MG63 (cell line): ENCODE measurements around the gene LMOD1. TPM values are rescaled to one million over a fixed set of nuclear protein-coding genes. Genes with fewer than 3 reads are reported as not detected.
"Not testable (repeated sequence)": the region's sequence is repeated elsewhere in the genome, so short reads cannot be mapped to it uniquely, and the experiment has no call there.

ENCODE experiments used
- DNase-seq: peaks from one replicate; pipeline ENCODE4 v3.0.0-alpha.2; 2020
- H3K27me3 ChIP-seq: fragments of 250-450 bp; sonication (Bioruptor Pico); 2 replicates; pipeline ENCODE4 v1.5.1; 2020; ENCODE audit warnings: mild to moderate bottlenecking, moderate library complexity
- H3K36me3 ChIP-seq: fragments of 250-450 bp; sonication (Bioruptor Pico); 2 replicates; pipeline ENCODE4 v1.5.1; 2020; ENCODE audit warnings: mild to moderate bottlenecking, moderate library complexity
- H3K4me3 ChIP-seq: fragments of 250-450 bp; sonication (Bioruptor Pico); 2 replicates; pipeline ENCODE4 v1.5.1; 2020; ENCODE audit warnings: mild to moderate bottlenecking, moderate library complexity
- H3K9me3 ChIP-seq: fragments of 250-450 bp; sonication (Bioruptor Pico); 2 replicates; pipeline ENCODE4 v1.5.1; 2020; ENCODE audit warnings: mild to moderate bottlenecking, moderate library complexity
- total RNA-seq: library from RNA; depleted of rRNA; stranded (reverse); fragments of >200 nt; shearing (Covaris generic); gene quantifications from 2 replicates; pipeline ENCODE4 v1.2.3, GENCODE V29; 2014; ENCODE audit warnings: low replicate concordance

LMOD1 gene
- total RNA-seq, 1 experiment from 2014 or later: 0.03 TPM

DNA sequence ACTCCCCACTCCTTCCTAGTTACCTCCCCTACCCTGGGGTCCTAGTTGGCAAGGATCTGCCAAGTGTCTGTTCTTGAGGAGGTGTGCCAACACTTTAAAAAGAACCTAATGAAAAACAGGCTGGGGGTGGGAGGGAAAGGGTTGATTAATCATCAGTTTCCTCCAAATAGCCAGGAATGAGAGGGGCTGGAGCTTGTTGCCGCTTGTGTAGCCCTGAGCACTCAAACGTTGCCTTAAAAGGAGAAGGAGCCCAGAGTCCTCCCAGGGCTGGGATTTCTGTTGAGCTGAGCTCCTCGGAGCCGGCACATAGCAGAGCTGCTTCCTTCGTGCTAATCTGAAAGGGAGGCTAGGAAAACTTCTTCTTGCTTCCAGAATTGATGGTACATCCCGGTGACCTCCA lies 41.8 kb downstream of the LMOD1 start:
- no peaks in the 10 kb centered on the region for H3K36me3 ChIP-seq
- no peaks in the 10 kb centered on the region for H3K9me3 ChIP-seq
- H3K27me3 ChIP-seq: no peaks in the 10 kb centered on the region
- no peak overlapping the region for H3K4me3 ChIP-seq
- DNase-seq: no peak

DNA sequence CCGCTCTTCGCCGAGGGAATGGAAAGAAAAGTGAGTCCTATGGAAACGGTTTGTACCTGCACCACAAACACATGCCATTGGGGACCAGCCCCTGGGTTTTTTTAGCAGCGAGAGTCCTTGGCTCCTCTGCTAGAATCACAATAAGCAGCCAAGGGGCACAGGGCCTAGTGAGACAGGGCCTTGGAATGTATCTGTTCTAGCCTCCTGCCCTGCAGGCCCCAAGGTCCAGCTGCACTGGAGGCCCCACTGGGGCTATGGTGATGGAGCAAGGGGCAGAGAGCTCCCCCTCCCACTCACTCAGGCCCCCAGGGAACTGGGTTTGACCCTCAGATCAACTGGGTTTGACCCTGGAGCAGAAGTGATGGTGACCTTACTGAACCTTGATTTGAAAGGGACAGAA lies 43.2 kb downstream of the LMOD1 start:
- Histone ChIP-seq H3K9me3 (no peaks in the 10 kb centered on the region), H3K36me3 (no peaks in the 10 kb centered on the region), H3K27me3 (no peaks in the 10 kb centered on the region), H3K4me3 (no peak overlapping the region)
- DNase-seq: peak; percentile 74

GRCh38 chr1:201902198-201902597 lies 44.1 kb downstream of the LMOD1 start:
- H3K4me3 ChIP-seq: no peak overlapping the region
- DNase-seq: no peak
- no peaks in the 10 kb centered on the region for H3K27me3 ChIP-seq
- no peaks in the 10 kb centered on the region for H3K9me3 ChIP-seq
- H3K36me3 ChIP-seq: no peaks in the 10 kb centered on the region

GRCh38 chr1:201901036-201901435 lies 45.3 kb downstream of the LMOD1 start:
- H3K27me3 ChIP-seq: not testable (repeated sequence)

DNA sequence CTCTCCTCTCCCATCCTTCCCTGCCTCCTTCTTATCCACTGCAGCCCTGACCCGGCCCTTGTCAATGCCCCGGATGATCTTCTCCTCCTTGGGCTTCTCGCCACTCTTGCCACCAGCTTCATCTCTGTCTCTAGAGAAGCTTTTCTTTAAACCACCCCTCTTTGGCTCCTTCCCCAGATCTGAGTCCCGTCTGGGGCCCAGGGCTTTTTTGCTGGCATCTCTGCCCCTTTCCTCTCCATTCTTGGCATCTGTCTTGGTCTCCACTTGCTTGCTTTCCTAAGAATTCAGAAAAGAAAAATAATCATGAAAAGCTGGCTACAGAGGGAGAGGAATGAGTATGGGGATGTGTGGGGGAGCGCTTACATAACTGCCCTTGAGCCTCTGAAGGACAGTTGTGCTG lies 45.9 kb downstream of the LMOD1 start:
- Histone ChIP-seq H3K9me3 (no peaks in the 10 kb centered on the region), H3K27me3 (no peaks in the 10 kb centered on the region), H3K4me3 (no peak overlapping the region), H3K36me3 (no peaks in the 10 kb centered on the region)
- peak; percentile 73 for DNase-seq

More at GRCh38 chr1:201901036-201901435, 45.3 kb downstream of the LMOD1 start:
- not testable (repeated sequence) for DNase-seq, H3K9me3 ChIP-seq, H3K4me3 ChIP-seq, H3K36me3 ChIP-seq

GRCh38 chr1:201899683-201900429 lies 46.5 kb downstream of the LMOD1 start:
- Histone ChIP-seq H3K4me3 (no peak overlapping the region), H3K36me3 (no peaks in the 10 kb centered on the region), H3K27me3 (no peaks in the 10 kb centered on the region), H3K9me3 (no peaks in the 10 kb centered on the region)
- no peak for DNase-seq

DNA sequence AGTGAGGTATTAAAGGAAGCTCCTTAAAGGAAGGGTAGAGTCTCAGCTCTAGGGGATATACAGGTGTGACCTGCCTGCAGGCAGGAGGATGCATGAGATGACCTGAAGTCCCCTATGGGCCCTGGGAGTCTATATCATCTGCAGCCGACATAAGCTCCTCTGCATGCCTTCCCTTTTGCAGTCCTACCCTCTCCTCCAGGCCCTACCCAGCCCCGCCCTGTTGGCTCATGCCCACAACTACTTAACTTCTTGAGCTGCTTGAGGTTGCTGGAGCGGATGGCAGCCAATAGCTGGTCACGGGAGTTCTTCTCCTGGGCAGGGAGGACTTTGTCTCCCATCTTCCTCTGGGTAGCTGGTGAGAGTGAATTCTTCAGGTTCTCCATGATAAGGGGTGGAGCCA lies 47.4 kb downstream of the LMOD1 start:
- no peak overlapping the region for H3K4me3 ChIP-seq
- no peaks in the 10 kb centered on the region for H3K27me3 ChIP-seq
- no peaks in the 10 kb centered on the region for H3K9me3 ChIP-seq
- DNase-seq: peak; percentile 69
- no peaks in the 10 kb centered on the region for H3K36me3 ChIP-seq

DNA sequence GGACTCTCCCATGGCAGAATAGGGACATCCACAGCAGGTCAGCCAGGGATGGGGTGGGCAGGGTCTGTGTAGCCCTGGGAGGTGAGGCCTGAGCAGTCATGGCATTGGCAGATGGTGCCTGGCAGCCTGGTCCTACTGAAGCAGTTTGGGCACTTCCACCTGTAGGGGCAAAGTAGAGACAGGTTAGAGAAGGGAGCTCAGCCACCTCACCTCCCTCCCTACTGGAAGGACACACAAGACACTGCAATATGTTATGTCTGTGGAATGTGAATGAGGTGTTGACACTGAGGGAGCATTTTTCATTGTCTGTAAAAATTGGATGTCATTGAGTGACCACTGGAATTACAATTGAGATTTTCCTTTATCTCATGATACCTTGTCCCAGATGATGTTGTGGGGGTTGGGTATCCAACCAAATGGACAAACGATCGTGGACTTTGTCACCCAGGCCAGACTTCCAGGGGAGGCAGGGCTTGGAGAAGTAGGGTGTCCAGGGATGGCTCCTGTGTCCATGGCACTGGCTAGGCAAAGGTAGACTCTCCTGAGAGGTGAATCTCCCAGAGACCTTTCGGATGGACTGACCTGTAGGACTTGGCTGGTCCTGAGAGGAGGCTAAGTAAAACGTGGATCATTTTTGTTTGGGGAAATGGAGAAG lies 48.0 kb downstream of the LMOD1 start:
- DNase-seq: no peak
- H3K9me3 ChIP-seq: no peaks in the 10 kb centered on the region
- no peak overlapping the region for H3K4me3 ChIP-seq
- H3K27me3 ChIP-seq: no peaks in the 10 kb centered on the region
- H3K36me3 ChIP-seq: no peaks in the 10 kb centered on the region

- Histone ChIP-seq H3K27me3 (no peaks in the 10 kb centered on the region), H3K36me3 (0 out of 2 replicates have a peak, but pooled peaks cover 3% of the 10 kb centered on the region), H3K4me3 (no peak overlapping the region), H3K9me3 (no peaks in the 10 kb centered on the region)
- peak; percentile 80 for DNase-seq
These were observed 49.4 kb downstream of the LMOD1 start for GRCh38 chr1:201896951-201897391.

DNA sequence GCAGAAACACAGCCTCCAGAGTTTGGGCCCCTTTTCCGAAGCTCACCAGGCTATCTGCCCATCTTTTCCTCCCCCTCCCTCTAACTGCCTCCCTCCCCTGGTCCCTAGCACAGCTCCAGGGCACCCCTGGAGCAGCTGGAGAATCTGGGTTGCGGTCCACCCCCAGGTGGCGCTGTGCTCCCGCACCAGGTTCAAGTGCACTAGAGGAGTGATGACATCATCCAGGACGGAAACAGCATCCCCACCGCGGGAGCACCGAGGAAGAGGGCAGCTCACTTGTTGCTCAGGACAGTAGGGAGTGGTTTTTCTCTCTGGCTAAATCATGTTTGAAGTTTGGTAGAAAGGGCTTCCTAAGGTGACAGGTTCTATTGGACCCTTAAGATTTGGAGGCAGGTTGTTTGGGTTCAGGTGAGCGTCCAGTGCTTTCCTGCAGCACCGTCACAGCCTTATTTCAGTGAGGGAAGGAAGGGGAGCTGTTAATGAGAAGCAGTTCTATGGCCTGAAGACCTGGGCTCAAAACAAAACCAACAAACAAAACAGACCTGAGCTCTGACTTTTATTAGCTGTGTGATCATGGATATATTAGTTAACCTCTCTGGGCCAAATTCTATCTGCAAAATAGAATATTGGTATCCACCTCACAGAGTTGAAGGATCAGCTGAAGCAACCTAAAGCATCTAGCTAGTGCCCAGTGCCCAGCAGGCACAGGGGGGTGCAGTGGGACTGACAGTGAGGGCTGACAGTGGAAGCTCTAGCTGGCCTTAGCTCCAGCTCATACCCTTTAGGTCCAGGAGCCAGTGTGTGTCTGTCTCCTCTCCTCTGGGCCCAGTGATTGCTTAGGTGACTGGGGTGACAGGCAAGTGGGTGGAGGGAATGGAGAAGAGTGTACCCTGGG lies 50.2 kb downstream of the LMOD1 start:
- Histone ChIP-seq H3K36me3 (0 out of 2 replicates have a peak, but pooled peaks cover 3% of the 10 kb centered on the region), H3K9me3 (no peaks in the 10 kb centered on the region), H3K27me3 (no peaks in the 10 kb centered on the region), H3K4me3 (no peak overlapping the region)
- peak; percentile 91 for DNase-seq

- Histone ChIP-seq H3K9me3 (no peaks in the 10 kb centered on the region), H3K36me3 (0 out of 2 replicates have a peak, but pooled peaks cover 3% of the 10 kb centered on the region), H3K27me3 (no peaks in the 10 kb centered on the region), H3K4me3 (no peak overlapping the region)
- DNase-seq: no peak
These were observed 51.2 kb downstream of the LMOD1 start for GRCh38 chr1:201895120-201895665.

DNA sequence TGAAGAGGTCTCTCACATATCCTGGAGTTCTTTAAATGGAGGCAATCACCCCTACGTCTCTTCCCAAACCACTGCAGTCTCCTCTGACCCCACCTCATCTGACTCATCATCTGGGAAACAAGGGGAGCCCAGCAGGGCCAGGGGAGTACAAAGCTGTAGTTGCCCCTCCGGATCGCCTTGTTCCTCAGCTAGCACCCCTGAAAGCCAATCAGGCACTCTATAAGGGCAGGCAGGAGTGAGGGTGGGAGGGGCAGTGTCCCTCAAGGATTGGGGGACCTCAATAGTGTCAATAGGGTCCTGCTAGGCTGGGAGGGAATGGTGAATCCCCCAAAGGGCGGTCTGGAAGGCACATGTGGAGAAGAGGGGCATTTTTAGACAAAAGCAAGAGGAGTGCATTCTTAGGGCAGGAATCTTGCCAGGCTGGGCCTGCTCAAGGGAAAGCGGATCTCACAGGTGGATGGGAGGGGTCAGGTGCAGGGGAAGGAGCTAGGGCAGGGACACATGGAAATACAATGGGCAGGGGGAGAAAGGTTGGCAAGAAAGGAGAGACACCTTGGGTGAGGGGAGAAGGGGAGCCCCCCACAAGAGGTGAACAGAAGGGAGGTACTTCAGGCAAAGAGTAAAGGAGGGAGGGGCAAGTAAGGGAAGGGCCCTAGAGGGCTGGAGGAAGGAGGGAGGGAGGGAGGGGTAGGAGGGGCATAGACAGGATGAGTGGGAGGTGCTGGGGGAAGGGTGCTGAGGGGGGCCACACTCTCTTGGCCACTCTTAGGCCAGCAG lies 51.8 kb downstream of the LMOD1 start:
- H3K36me3 ChIP-seq: 0 out of 2 replicates have a peak, but pooled peaks cover 3% of the 10 kb centered on the region
- H3K4me3 ChIP-seq: no peak overlapping the region
- no peak for DNase-seq
- no peaks in the 10 kb centered on the region for H3K27me3 ChIP-seq
- H3K9me3 ChIP-seq: no peaks in the 10 kb centered on the region

DNA sequence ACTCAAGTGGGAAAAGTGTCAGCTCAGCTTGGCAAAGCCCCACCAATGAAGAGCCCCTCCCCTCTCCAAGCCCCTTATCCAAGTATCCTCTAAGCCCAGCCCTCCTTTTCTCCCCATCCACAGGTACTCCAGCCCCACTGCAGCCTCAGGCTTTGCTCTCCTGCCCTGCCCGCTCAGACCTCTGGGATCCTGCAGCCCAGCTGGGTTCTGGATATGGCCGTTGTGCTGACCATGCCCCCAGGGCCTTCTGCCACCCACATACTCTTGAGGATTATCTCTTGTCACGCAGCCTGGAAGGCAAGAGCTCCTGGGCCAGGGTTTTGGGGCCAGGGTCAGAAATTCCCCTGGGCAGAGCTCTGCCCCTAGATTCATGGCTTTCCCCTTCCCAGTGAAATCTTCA lies 52.9 kb downstream of the LMOD1 start:
- Histone ChIP-seq H3K36me3 (0 out of 2 replicates have a peak, but pooled peaks cover 3% of the 10 kb centered on the region), H3K9me3 (no peaks in the 10 kb centered on the region), H3K27me3 (no peaks in the 10 kb centered on the region), H3K4me3 (no peak overlapping the region)
- DNase-seq: peak; percentile 62

DNA sequence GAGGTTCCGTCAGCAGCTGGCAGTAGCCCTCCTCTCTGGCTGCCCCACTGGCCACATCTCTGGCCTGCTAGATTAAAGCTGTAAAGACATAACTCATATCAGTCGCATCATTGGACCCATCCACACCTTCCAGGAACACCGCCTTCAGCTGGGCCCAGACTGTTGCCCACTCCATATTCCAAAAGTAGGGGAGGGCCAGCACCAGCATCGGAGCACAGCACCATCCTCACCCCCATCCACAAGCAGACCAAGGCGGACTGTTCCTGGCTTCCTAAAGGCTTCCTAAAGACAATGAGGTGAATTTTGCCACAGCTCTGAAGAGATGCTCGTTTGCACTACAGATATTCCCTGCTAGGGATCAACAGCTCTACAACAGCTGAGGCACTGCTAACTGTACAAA lies 54.1 kb downstream of the LMOD1 start:
- H3K4me3 ChIP-seq: no peak overlapping the region
- H3K36me3 ChIP-seq: 0 out of 2 replicates have a peak, but pooled peaks cover 3% of the 10 kb centered on the region
- no peaks in the 10 kb centered on the region for H3K27me3 ChIP-seq
- no peaks in the 10 kb centered on the region for H3K9me3 ChIP-seq
- no peak for DNase-seq

DNA sequence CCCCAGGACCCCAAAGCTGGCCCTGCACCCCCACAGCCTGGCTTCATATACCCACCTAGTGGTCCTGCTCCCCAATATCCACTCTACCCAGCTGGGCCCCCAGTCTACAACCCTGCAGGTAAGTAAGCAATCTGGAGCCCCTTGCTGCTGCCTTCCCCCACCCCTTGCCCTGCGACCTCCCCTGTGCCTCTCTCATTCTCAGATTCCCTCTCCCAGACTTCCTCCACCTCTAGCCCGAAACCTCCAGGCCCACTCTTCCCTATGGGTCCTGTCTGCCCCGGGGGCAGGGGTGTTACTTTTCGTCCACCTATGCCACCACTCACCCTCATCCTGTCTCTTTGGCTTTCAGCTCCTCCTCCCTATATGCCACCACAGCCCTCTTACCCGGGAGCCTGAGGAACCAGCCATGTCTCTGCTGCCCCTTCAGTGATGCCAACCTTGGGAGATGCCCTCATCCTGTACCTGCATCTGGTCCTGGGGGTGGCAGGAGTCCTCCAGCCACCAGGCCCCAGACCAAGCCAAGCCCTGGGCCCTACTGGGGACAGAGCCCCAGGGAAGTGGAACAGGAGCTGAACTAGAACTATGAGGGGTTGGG lies 54.8 kb downstream of the LMOD1 start:
- Histone ChIP-seq H3K9me3 (no peaks in the 10 kb centered on the region), H3K4me3 (no peak overlapping the region), H3K36me3 (0 out of 2 replicates have a peak, but pooled peaks cover 3% of the 10 kb centered on the region), H3K27me3 (no peaks in the 10 kb centered on the region)
- no peak for DNase-seq
